Lower leg skin (tissue), 4 donors: ENCODE results near the gene MAU2. TPM values are rescaled to one million over a fixed set of nuclear protein-coding genes. Genes with fewer than 3 reads are reported as not detected.

ENCODE experiments used
- DNase-seq, 2 donors: peaks; one replicate each; pipeline ENCODE4 v3.0.0-alpha.2; 2019; ENCODE audit warnings: low spot score in 2 of 2
- H3K4me3 ChIP-seq: fragments of 200-600 bp; sonication (generic); 2 replicates; pipeline ENCODE4 v1.5.1; 2017; ENCODE audit warnings: mild to moderate bottlenecking, low read depth; ENCODE audit not compliant: poor library complexity, severe bottlenecking
- POLR2A ChIP-seq, 2 donors: fragments of 450-650 bp; IDR thresholded peaks; one replicate each; pipeline ENCODE4 v1.6.1; 2016 to 2017; ENCODE audit warnings: antibody characterized with exemption in 2 of 2, mild to moderate bottlenecking in 1 of 2, moderate library complexity in 1 of 2
- WGBS, 2 donors: methylation state at CpG; one replicate each; pipeline ENCODE4 v1.1.5; 2018; 5-methylcytosine and 5-hydroxymethylcytosine counted together
- intact Hi-C: fragments of 100-400 bp; cut with DNase I; formaldehyde crosslinking; loops from one replicate; pipeline ENCODE4 v1.15.0; 2023; ENCODE audit warnings: low total_unique reads
- total RNA-seq, 4 donors: library from RNA; depleted of rRNA; stranded (reverse); fragments of >200 nt; gene quantifications; one replicate each; pipeline ENCODE4 v1.1.0, GENCODE V29; 2016
- TF ChIP-seq, protein P1 (sequence below), 3 donors: fragments of 450-650 bp; IDR thresholded peaks; one replicate each; pipeline ENCODE4 v1.5.1; 2016; ENCODE audit warnings: antibody characterized with exemption in 3 of 3, mild to moderate bottlenecking in 3 of 3, moderate library complexity in 2 of 3

MAU2 gene
- total RNA-seq, 4 donors from 2014 or later = 57.5 to 100 (median 69.8) TPM

- intact Hi-C loops = no loop called here
- DNase-seq = no peak
- TF ChIP-seq POLR2A (IDR thresholded peaks at IDR 0.05) = no peak
- TF ChIP-seq, protein P1, sequence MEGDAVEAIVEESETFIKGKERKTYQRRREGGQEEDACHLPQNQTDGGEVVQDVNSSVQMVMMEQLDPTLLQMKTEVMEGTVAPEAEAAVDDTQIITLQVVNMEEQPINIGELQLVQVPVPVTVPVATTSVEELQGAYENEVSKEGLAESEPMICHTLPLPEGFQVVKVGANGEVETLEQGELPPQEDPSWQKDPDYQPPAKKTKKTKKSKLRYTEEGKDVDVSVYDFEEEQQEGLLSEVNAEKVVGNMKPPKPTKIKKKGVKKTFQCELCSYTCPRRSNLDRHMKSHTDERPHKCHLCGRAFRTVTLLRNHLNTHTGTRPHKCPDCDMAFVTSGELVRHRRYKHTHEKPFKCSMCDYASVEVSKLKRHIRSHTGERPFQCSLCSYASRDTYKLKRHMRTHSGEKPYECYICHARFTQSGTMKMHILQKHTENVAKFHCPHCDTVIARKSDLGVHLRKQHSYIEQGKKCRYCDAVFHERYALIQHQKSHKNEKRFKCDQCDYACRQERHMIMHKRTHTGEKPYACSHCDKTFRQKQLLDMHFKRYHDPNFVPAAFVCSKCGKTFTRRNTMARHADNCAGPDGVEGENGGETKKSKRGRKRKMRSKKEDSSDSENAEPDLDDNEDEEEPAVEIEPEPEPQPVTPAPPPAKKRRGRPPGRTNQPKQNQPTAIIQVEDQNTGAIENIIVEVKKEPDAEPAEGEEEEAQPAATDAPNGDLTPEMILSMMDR (IDR thresholded peaks at IDR 0.05) = no peak
- 94 to 95% methylated on average over 8 of the region's 8 CpGs for WGBS, 2 donors
- no peak overlapping the region for H3K4me3 ChIP-seq
Observed at GRCh38 chr19:19327672-19328071, 7.0 kb downstream of the MAU2 start.

GRCh38 chr19:19329126-19329525 is 8.5 kb downstream of the MAU2 start:
- DNase-seq = no peak
- H3K4me3 ChIP-seq = no peak overlapping the region
- TF ChIP-seq POLR2A (IDR thresholded peaks at IDR 0.05) = no peak
- 57 to 73% methylated on average over 6 of the region's 6 CpGs for WGBS, 2 donors
- intact Hi-C loops = no loop called here

- no peak for TF ChIP-seq POLR2A (IDR thresholded peaks at IDR 0.05)
- TF ChIP-seq, protein P1 (IDR thresholded peaks at IDR 0.05) = no peak
- intact Hi-C loops = no loop called here
- WGBS, 2 donors = 67 to 79% methylated on average over 20 to 21 of the region's 22 CpGs
- no peak for DNase-seq
- H3K4me3 ChIP-seq = no peak overlapping the region
Observed at GRCh38 chr19:19334063-19334988, 13.7 kb downstream of the MAU2 start.

GRCh38 chr19:19334989-19335344 is 14.3 kb downstream of the MAU2 start:
- no peak for DNase-seq
- intact Hi-C loops = no loop called here
- TF ChIP-seq POLR2A (IDR thresholded peaks at IDR 0.05) = no peak
- TF ChIP-seq, protein P1 (IDR thresholded peaks at IDR 0.05) = no peak
- H3K4me3 ChIP-seq = no peak overlapping the region
- 66 to 83% methylated on average over 3 of the region's 3 CpGs for WGBS, 2 donors

- WGBS, 2 donors = 45 to 61% methylated on average over 16 of the region's 16 CpGs
- no peak for DNase-seq
Observed at GRCh38 chr19:19335408-19336158, 15.0 kb downstream of the MAU2 start.

More at GRCh38 chr19:19335408-19336158, 15.0 kb downstream of the MAU2 start:
- no peak for TF ChIP-seq POLR2A (IDR thresholded peaks at IDR 0.05)
- TF ChIP-seq, protein P1 (IDR thresholded peaks at IDR 0.05) = no peak
- no peak overlapping the region for H3K4me3 ChIP-seq
- intact Hi-C loops = no loop called here
